Endodermal cell (in vitro differentiated cells): Measurements from ENCODE around the gene NODAL. TPM values are rescaled to one million over a fixed set of nuclear protein-coding genes. Genes with fewer than 3 reads are reported as not detected.

Source experiments
- DNase-seq: peaks from one replicate; pipeline ENCODE4 v3.0.0-alpha.2; 2017
- H3K27ac ChIP-seq: 2 replicates; pipeline ENCODE4 v1.5.1; 2013; ENCODE audit warnings: mild to moderate bottlenecking, low read depth, low read length, moderate library complexity
- H3K27me3 ChIP-seq: 2 replicates; pipeline ENCODE4 v1.6.1; 2013; ENCODE audit warnings: mild to moderate bottlenecking, low read length, moderate library complexity; ENCODE audit not compliant: insufficient read depth, control insufficient read depth, poor library complexity, severe bottlenecking
- H3K36me3 ChIP-seq: 2 replicates; pipeline ENCODE4 v1.7.0; 2013; ENCODE audit warnings: mild to moderate bottlenecking, low read length, moderate library complexity; ENCODE audit not compliant: control insufficient read depth, insufficient read depth
- H3K4me1 ChIP-seq: one replicate; pipeline ENCODE4 v1.7.0; 2013; ENCODE audit warnings: low read length; ENCODE audit not compliant: control insufficient read depth, insufficient read depth
- H3K4me3 ChIP-seq: 2 replicates; pipeline ENCODE4 v1.5.1; 2013; ENCODE audit warnings: mild to moderate bottlenecking, low read length, moderate library complexity
- H3K9ac ChIP-seq: 2 replicates; pipeline ENCODE4 v1.6.1; 2013; ENCODE audit warnings: mild to moderate bottlenecking, low read length, moderate library complexity; ENCODE audit not compliant: poor library complexity, severe bottlenecking; ENCODE audit errors: extremely low read depth
- H3K9me3 ChIP-seq: 2 replicates; pipeline ENCODE4 v1.6.1; 2013; ENCODE audit warnings: mild to moderate bottlenecking, low read length, moderate library complexity; ENCODE audit not compliant: control insufficient read depth
- H3K27ac Mint-ChIP-seq: 2 replicates; pipeline ENCODE4 v1.8.0; 2020; ENCODE audit warnings: mixed read lengths
- H3K27me3 Mint-ChIP-seq: 2 replicates; pipeline ENCODE4 v1.8.0; 2021; ENCODE audit warnings: mild to moderate bottlenecking, mixed read lengths; ENCODE audit not compliant: insufficient read depth
- H3K36me3 Mint-ChIP-seq: 2 replicates; pipeline ENCODE4 v1.8.0; 2020; ENCODE audit warnings: low read depth, mixed read lengths
- H3K4me1 Mint-ChIP-seq: 2 replicates; pipeline ENCODE4 v1.8.0; 2020; ENCODE audit warnings: mixed read lengths
- H3K4me3 Mint-ChIP-seq: 2 replicates; pipeline ENCODE4 v1.8.0; 2020; ENCODE audit warnings: mild to moderate bottlenecking, moderate library complexity, mixed read lengths
- H3K9me3 Mint-ChIP-seq: 2 replicates; pipeline ENCODE4 v1.8.0; 2020; ENCODE audit warnings: mild to moderate bottlenecking, mixed read lengths
- WGBS, 2 experiments: methylation state at CpG; one replicate each; pipeline versions ENCODE4 v1.1.5 to v1.1.7; 2013; ENCODE audit warnings: missing lambda C conversion rate in 2 of 2, mixed read lengths in 1 of 2; ENCODE audit not compliant: insufficient coverage in 1 of 2, insufficient read length in 1 of 2; 5-methylcytosine and 5-hydroxymethylcytosine counted together
- total RNA-seq, 2 donors: library from RNA; stranded (reverse); fragmentation: NEBNext Ultra II Directional in 1 of 2; extraction: Animal tissue kit (Norgen Biotek cat#: 25700) in 1 of 2; gene quantifications; 2 replicates in 1 of 2; 3 replicates in 1 of 2; pipeline ENCODE4 v1.2.1, GENCODE V29; 2021
- TF ChIP-seq, protein P1 (sequence below): fragments of 200-600 bp; sonication (generic); conservative IDR thresholded peaks from 2 replicates; pipeline ENCODE4 v1.5.0; 2021; ENCODE audit warnings: antibody characterized with exemption, mild to moderate bottlenecking

The NODAL gene
- total RNA-seq, 2 donors from 2014 or later: 18.2 to 71.0 TPM

DNA sequence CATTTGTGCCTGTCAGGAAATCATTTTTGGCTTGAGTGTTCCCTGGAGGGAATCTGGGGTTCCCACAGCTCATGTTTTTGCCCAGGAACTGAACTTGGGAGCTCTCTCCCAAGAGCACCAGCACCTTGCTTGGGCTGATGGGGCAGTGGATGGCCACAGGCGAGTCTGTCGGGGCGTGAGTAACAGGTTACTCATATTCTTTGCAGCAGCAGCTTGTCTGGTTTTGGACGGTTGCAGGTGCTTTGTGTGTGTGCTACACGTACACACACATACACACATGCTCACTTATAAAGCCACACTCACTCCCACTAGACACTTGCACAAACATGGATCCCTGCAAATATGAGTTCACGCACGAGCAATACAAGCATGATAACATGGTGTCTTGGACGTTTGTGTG lies 34.2 kb upstream of the NODAL start:
- 91 to 100% methylated on average over 2 to 8 of the region's 8 CpGs for WGBS, 2 experiments
- H3K36me3 ChIP-seq: no peaks in the 10 kb centered on the region
- TF ChIP-seq, protein P1, sequence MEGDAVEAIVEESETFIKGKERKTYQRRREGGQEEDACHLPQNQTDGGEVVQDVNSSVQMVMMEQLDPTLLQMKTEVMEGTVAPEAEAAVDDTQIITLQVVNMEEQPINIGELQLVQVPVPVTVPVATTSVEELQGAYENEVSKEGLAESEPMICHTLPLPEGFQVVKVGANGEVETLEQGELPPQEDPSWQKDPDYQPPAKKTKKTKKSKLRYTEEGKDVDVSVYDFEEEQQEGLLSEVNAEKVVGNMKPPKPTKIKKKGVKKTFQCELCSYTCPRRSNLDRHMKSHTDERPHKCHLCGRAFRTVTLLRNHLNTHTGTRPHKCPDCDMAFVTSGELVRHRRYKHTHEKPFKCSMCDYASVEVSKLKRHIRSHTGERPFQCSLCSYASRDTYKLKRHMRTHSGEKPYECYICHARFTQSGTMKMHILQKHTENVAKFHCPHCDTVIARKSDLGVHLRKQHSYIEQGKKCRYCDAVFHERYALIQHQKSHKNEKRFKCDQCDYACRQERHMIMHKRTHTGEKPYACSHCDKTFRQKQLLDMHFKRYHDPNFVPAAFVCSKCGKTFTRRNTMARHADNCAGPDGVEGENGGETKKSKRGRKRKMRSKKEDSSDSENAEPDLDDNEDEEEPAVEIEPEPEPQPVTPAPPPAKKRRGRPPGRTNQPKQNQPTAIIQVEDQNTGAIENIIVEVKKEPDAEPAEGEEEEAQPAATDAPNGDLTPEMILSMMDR: no peak
- no peak overlapping the region for H3K9ac ChIP-seq
- no peak for DNase-seq
- peaks cover 6% of the 10 kb centered on the region for H3K4me1 ChIP-seq
- H3K27me3 Mint-ChIP-seq: peaks cover 4% of the 10 kb centered on the region
- H3K4me3 ChIP-seq: no peak overlapping the region
- no peak overlapping the region for H3K27ac ChIP-seq
- no peak overlapping the region for H3K27ac Mint-ChIP-seq
- no peaks in the 10 kb centered on the region for H3K9me3 ChIP-seq
- H3K4me3 Mint-ChIP-seq: no peak overlapping the region
- no peaks in the 10 kb centered on the region for H3K9me3 Mint-ChIP-seq
- H3K27me3 ChIP-seq: no peaks in the 10 kb centered on the region
- peaks cover 24% of the 10 kb centered on the region for H3K4me1 Mint-ChIP-seq
- no peaks in the 10 kb centered on the region for H3K36me3 Mint-ChIP-seq

- Histone ChIP-seq H3K9me3 (no peaks in the 10 kb centered on the region), H3K4me3 (no peak overlapping the region), H3K27me3 (no peaks in the 10 kb centered on the region), H3K9ac (no peak overlapping the region), H3K27ac (no peak overlapping the region), H3K4me1 (peaks cover 3% of the 10 kb centered on the region), H3K36me3 (no peaks in the 10 kb centered on the region)
- H3K4me1 Mint-ChIP-seq: peaks cover 15% of the 10 kb centered on the region
- no peaks in the 10 kb centered on the region for H3K9me3 Mint-ChIP-seq
- no peak for DNase-seq
- peaks cover 4% of the 10 kb centered on the region for H3K27me3 Mint-ChIP-seq
- H3K27ac Mint-ChIP-seq: no peak overlapping the region
- 90 to 100% methylated on average over 2 of the region's 2 CpGs for WGBS, 2 experiments
- H3K36me3 Mint-ChIP-seq: no peaks in the 10 kb centered on the region
- no peak overlapping the region for H3K4me3 Mint-ChIP-seq
- TF ChIP-seq, protein P1: no peak
These were observed 33.3 kb upstream of the NODAL start for GRCh38 chr10:70474780-70475179.

- Mint-ChIP-seq H3K4me3 (no peak overlapping the region), H3K27ac (no peak overlapping the region), H3K36me3 (no peaks in the 10 kb centered on the region), H3K4me1 (peaks cover 13% of the 10 kb centered on the region), H3K9me3 (no peaks in the 10 kb centered on the region), H3K27me3 (peaks cover 4% of the 10 kb centered on the region)
- no peak for DNase-seq
- H3K9me3 ChIP-seq: no peaks in the 10 kb centered on the region
- H3K4me3 ChIP-seq: no peak overlapping the region
- WGBS, 2 experiments: 85 to 88% methylated on average over 6 to 8 of the region's 8 CpGs
- TF ChIP-seq, protein P1: no peak
- H3K9ac ChIP-seq: no peak overlapping the region
- H3K36me3 ChIP-seq: no peaks in the 10 kb centered on the region
- no peaks in the 10 kb centered on the region for H3K27me3 ChIP-seq
- no peak overlapping the region for H3K27ac ChIP-seq
- H3K4me1 ChIP-seq: no peaks in the 10 kb centered on the region
These were observed 31.4 kb upstream of the NODAL start for GRCh38 chr10:70472799-70473454.
